Activated naive CD8-positive, alpha-beta T cell treated with anti-CD3 and anti-CD28 coated beads, Interleukin-2, amount 10 ng/mL, durations not matched to agents 7 days and 5 days (primary cell): Measurements from ENCODE around the gene STK26. TPM values are rescaled to one million over a fixed set of nuclear protein-coding genes. Genes with fewer than 3 reads are reported as not detected.
"Not testable (repeated sequence)": the region's sequence is repeated elsewhere in the genome, so short reads cannot be mapped to it uniquely, and the experiment has no call there.

ENCODE experiments used
- ATAC-seq: fragments of 150-1000 bp; cut with Tn5 transposase; one replicate; pipeline ENCODE4 v1.10.0; 2021; ENCODE audit warnings: low read depth, moderate library complexity
- POLR2A ChIA-PET: fragments of 350-600 bp; sonication (Branson Sonifier 250); formaldehyde crosslinking; loops from one replicate; lab custom pipeline; 2021; ENCODE audit warnings: antibody characterized with exemption; lab: Charles Lee
- DNase-seq: peaks from one replicate; pipeline ENCODE4 v3.0.0; 2021
- H3K27ac Mint-ChIP-seq: one replicate; pipeline ENCODE4 v1.8.0; 2022; ENCODE audit warnings: mild to moderate bottlenecking, mixed read lengths
- H3K27me3 Mint-ChIP-seq: one replicate; pipeline ENCODE4 v1.8.0; 2022; ENCODE audit warnings: mild to moderate bottlenecking, moderate library complexity, mixed read lengths
- H3K36me3 Mint-ChIP-seq: one replicate; pipeline ENCODE4 v1.8.0; 2021; ENCODE audit warnings: mild to moderate bottlenecking, mixed read lengths
- H3K4me1 Mint-ChIP-seq: one replicate; pipeline ENCODE4 v1.8.0; 2021; ENCODE audit warnings: mixed read lengths
- H3K4me3 Mint-ChIP-seq: one replicate; pipeline ENCODE4 v1.8.0; 2022; ENCODE audit warnings: mild to moderate bottlenecking, moderate library complexity, mixed read lengths
- H3K9me3 Mint-ChIP-seq: one replicate; pipeline ENCODE4 v1.8.0; 2021; ENCODE audit warnings: mixed read lengths
- total RNA-seq, 2 experiments: library from RNA; stranded (reverse); gene quantifications; one replicate each; pipeline ENCODE4 v1.2.3, GENCODE V29; 2021

The STK26 gene
- total RNA-seq: 10 to 100 TPM; 52.7 to 54.0 TPM

DNA sequence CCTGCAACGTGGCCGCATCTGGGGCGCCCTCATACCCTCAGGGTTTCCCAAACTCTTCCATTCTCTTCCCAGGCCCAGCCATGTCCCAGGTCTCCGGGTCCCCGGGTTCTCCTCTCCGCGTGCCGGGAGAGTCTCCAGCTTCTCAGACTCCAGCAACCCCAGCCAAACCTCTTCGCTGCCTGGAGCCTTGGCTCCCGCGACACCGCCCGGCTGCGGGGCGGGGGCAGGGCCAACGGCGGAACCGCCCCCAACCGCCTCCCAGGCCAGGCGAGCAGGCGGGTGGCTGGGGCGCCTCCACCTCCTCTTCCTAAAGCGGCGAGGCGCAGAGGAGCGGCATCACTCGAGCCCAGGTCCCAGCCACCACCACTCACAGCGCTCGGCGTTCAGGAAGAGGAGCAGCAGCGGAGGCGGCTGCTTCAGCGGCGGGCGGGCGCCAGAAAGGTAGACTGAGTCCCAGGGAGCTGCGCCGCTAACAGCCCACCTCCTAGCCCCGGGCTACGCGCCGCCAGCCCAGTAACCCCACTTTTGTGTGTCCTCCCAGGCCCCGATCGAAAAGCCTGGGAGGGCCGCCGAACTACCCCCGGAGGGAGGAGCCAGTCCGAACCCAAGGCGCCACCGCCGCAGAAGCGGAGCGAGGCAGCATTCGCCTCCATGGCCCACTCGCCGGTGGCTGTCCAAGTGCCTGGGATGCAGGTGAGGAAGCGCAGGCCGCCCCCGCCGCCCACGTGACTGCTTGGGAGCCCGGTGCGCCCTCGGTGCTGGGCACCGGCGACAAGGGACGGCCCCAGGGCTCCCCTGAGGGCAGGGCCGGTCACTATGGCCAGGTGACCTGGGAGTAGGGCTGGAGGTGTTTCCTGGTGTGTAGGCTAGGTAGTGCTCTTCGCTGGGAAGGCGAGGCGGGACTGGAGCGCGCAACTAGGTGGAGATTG, at the start of gene STK26:
Gene STK26, plus strand, starts transcription at position 336 of the 929 bp plus-strand sequence. Its CDS starts 316 bp downstream, at position 652.
- POLR2A ChIA-PET: interaction anchor here (0.8 to 2.9 kb wide), 11 partner anchors 9 to 465 kb away, joined by 3 to 22 read pairs (median 3); partner anchors contain the start of gene RAP2C
- no peaks in the 10 kb centered on the region for H3K9me3 Mint-ChIP-seq
- H3K27me3 Mint-ChIP-seq: no peaks in the 10 kb centered on the region
- H3K4me1 Mint-ChIP-seq: peaks cover 20% of the 10 kb centered on the region
- peak within 1 kb of the TSS; percentile 95 for H3K27ac Mint-ChIP-seq
- peak within 1 kb of the TSS; percentile 95 for H3K4me3 Mint-ChIP-seq
- peak; percentile 91 for ATAC-seq
- DNase-seq: peak; percentile 84
- H3K36me3 Mint-ChIP-seq: peaks cover 8% of the 10 kb centered on the region

DNA sequence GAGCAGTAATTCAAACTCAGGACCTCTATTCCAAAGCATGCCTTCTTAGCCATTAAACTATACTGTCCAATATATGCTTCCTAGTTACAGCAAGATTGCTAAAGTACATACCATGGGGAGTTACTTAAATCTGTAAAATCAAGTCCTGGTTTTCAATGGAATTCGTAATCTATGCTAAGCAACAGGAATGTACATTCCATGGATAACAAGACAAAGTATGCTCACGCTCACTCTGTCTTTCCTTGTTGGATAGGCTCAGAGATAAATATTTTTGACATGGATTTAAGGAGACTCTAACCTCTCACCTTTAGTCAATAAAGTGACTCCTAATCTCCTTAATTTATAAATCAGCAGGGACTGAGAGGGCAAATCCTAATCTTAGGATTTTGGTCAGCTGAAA, 47.3 kb upstream of the STK26 start:
- ATAC-seq (no peak), DNase-seq (no peak)
- Mint-ChIP-seq H3K4me1 (no peaks in the 10 kb centered on the region), H3K27ac (no peak overlapping the region), H3K27me3 (no peaks in the 10 kb centered on the region), H3K4me3 (no peak overlapping the region), H3K36me3 (no peaks in the 10 kb centered on the region), H3K9me3 (peaks cover 2% of the 10 kb centered on the region)
- POLR2A ChIA-PET: no interaction called here

DNA sequence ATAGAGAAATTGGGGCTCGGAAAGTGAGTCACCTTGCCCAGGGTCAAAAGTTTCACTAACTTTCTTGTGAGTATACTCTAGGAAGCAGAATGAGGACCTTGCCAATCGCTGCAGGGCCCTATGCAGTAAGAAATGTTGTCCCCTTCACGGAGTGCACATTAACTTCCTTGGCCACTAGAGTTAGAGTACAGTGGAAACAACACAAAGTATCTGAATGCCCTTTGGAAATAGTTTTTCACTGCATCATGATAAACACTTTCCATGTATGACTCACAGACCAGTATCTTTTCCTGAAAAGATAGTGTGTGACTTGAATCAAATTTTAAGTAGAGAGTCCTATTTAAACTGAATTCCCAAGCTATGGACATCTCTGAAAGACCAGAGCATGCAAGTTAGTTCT, 45.5 kb upstream of the STK26 start:
- no peak for ATAC-seq
- no peak overlapping the region for H3K4me3 Mint-ChIP-seq
- H3K27me3 Mint-ChIP-seq: no peaks in the 10 kb centered on the region
- no peak for DNase-seq
- no peaks in the 10 kb centered on the region for H3K36me3 Mint-ChIP-seq
- H3K9me3 Mint-ChIP-seq: peaks cover 2% of the 10 kb centered on the region
- H3K4me1 Mint-ChIP-seq: no peaks in the 10 kb centered on the region
- no peak overlapping the region for H3K27ac Mint-ChIP-seq
- POLR2A ChIA-PET: no interaction called here

DNA sequence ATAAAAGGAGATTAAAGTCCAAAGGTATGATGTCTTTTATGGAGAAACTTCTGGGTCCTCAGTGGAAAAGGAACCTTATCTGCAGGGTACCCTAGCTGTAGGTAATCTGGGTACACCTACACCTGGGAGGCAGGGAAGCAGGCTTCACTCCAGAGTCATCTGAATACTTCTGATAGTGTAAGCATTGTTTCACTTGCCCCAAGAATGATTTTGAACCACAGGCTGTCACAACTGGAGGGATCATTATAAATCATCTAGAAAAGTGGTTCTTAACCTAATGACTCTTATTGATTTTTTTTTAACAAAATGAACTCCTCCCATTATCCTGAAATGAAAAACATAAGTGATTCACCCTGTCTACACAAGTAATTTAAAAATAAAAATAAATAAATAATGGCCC, 44.0 kb upstream of the STK26 start:
- ATAC-seq (no peak), DNase-seq (no peak)
- POLR2A ChIA-PET: no interaction called here
- H3K27ac Mint-ChIP-seq: no peak overlapping the region
- H3K27me3 Mint-ChIP-seq: no peaks in the 10 kb centered on the region
- H3K4me1 Mint-ChIP-seq: no peaks in the 10 kb centered on the region
- no peaks in the 10 kb centered on the region for H3K36me3 Mint-ChIP-seq
- peaks cover 2% of the 10 kb centered on the region for H3K9me3 Mint-ChIP-seq
- H3K4me3 Mint-ChIP-seq: no peak overlapping the region

DNA sequence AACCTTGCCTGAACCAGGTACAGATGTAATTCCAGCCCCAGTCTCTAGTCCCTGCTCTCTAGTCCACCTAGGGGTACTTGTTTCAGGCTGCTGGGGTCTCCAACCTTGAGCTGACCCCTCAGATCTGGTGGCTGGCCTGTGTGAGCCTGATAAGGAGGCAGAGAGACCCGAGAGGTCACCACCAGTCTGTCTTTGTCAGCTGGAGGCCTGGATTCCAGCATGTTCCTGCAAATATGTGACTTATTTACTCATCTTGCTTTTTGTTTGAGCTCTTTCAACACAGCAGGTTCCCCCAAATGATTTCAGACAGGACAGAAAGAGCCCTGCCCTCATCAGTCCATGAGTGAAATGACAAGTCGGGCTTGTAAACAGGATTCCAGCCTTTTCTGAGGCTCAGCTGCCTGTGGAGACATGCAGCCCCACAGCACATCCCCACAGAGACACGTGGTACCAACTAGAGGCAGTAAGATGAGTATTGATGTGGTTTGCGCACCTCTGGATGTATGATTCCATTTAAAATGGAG, 37.5 kb upstream of the STK26 start:
- POLR2A ChIA-PET: interaction anchor here (1.0 to 3.3 kb wide), 2 partner anchors 38 to 495 kb away, joined by 3 to 22 read pairs; partner anchors contain the start of gene STK26

DNA sequence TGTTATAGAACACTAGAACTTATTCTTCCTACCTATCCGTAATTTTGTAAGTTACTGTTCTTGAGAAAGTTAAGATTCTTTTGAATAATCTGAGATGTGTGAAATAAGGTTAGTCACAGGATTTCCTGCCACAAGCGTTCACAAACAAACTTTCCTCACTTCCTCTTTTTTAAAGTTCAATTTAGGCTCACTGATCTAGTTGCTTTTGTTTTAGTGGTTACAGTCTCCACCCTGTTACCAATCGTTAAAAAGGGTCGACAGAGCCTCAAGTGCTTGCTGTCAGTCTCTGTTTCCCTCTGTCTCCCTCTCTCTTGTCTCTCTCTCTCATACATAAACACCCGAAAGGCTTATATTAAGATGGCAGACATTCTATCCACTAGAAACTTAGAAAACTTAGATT, 35.9 kb upstream of the STK26 start:
- Mint-ChIP-seq H3K36me3 (peaks cover 6% of the 10 kb centered on the region), H3K4me1 (peaks cover 23% of the 10 kb centered on the region), H3K4me3 (peak overlapping the region; percentile 79), H3K27me3 (no peaks in the 10 kb centered on the region), H3K9me3 (peaks cover 2% of the 10 kb centered on the region), H3K27ac (peak overlapping the region; percentile 98)
- POLR2A ChIA-PET: interaction anchor here (3.3 kb wide), 1 partner anchor 36 kb away, joined by 22 read pairs; the partner anchor contains the start of gene STK26
- DNase-seq (no peak), ATAC-seq (peak; percentile 95)

More for the DNA sequence above, 37.5 kb upstream of the STK26 start:
- H3K27ac Mint-ChIP-seq: peak overlapping the region; percentile 83
- peaks cover 23% of the 10 kb centered on the region for H3K4me1 Mint-ChIP-seq
- no peak overlapping the region for H3K4me3 Mint-ChIP-seq
- ATAC-seq: peak; percentile 38
- DNase-seq: no peak
- H3K9me3 Mint-ChIP-seq: peaks cover 1% of the 10 kb centered on the region
- no peaks in the 10 kb centered on the region for H3K27me3 Mint-ChIP-seq
- peaks cover 6% of the 10 kb centered on the region for H3K36me3 Mint-ChIP-seq

DNA sequence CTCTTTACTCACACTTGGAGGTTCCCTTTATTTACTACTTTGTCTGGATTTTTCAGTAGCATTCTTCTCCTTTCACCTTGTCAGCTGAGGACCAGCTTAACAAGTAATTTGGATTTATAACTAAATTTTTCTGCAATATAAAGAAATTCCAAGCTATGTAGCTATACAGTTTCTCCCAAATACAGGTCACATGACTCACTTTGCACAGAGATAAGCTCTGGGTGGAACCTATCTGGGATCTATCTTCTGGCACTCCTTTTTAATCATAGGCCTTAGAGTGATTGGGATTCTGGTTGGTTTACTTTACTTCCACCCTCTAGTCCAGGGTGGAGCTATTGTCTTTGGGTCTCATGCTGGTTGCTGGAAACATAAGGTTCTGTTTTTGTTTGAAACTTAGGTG, 34.9 kb upstream of the STK26 start:
- H3K27me3 Mint-ChIP-seq: no peaks in the 10 kb centered on the region
- H3K36me3 Mint-ChIP-seq: peaks cover 6% of the 10 kb centered on the region
- peaks cover 23% of the 10 kb centered on the region for H3K4me1 Mint-ChIP-seq
- ATAC-seq: no peak
- no peak overlapping the region for H3K4me3 Mint-ChIP-seq
- peaks cover 2% of the 10 kb centered on the region for H3K9me3 Mint-ChIP-seq
- H3K27ac Mint-ChIP-seq: no peak overlapping the region
- POLR2A ChIA-PET: interaction anchor here (3.3 kb wide), 1 partner anchor 35 kb away, joined by 22 read pairs; the partner anchor contains the start of gene STK26
- no peak for DNase-seq

DNA sequence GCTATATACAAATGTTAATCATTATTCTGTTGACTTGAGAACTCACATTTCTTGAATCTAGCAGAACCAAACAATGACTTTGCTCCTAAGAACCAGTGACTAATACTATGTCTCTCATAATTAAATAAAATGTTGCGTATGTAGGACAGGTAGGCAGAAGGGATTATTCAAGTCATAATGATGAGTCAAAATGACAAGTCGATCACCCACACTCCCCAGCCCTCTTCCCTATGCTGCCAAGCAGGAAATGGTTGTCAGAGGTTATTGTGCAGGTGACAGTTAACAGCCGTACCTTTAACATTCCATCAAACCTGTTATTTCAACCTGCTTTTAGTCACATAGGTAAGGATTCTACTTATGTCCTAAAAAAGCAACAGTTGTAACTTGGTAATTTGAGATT, 22.0 kb upstream of the STK26 start:
- ATAC-seq: peak; percentile 50
- no peaks in the 10 kb centered on the region for H3K36me3 Mint-ChIP-seq
- peaks cover 3% of the 10 kb centered on the region for H3K9me3 Mint-ChIP-seq
- H3K27me3 Mint-ChIP-seq: no peaks in the 10 kb centered on the region
- no peak overlapping the region for H3K27ac Mint-ChIP-seq
- no peak overlapping the region for H3K4me3 Mint-ChIP-seq
- POLR2A ChIA-PET: no interaction called here
- no peak for DNase-seq
- H3K4me1 Mint-ChIP-seq: peaks cover 9% of the 10 kb centered on the region

DNA sequence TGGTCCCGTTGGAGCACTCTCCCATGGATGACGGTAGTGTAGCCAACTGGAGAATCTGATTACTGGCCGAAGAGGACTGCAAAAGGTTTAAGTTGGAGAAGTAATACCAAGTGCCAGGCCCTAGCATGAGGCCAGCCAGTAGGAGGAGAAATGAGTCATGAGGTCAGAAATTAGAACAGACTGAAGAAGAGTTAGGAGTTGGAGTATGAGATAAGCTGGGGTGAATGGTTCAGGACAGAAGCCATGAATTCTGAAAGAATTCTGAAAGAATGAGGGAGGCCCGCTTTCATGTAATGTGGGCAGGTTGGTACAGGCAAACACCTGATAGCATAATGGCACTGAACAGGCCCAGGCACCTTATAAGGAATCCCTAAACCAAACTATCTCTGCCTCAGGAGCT, 18.4 kb upstream of the STK26 start:
- POLR2A ChIA-PET: no interaction called here
- H3K4me3 Mint-ChIP-seq: no peak overlapping the region
- peaks cover 11% of the 10 kb centered on the region for H3K4me1 Mint-ChIP-seq
- DNase-seq (no peak), ATAC-seq (no peak)
- no peaks in the 10 kb centered on the region for H3K27me3 Mint-ChIP-seq
- no peak overlapping the region for H3K27ac Mint-ChIP-seq
- H3K36me3 Mint-ChIP-seq: peaks cover 2% of the 10 kb centered on the region
- peaks cover 3% of the 10 kb centered on the region for H3K9me3 Mint-ChIP-seq

DNA sequence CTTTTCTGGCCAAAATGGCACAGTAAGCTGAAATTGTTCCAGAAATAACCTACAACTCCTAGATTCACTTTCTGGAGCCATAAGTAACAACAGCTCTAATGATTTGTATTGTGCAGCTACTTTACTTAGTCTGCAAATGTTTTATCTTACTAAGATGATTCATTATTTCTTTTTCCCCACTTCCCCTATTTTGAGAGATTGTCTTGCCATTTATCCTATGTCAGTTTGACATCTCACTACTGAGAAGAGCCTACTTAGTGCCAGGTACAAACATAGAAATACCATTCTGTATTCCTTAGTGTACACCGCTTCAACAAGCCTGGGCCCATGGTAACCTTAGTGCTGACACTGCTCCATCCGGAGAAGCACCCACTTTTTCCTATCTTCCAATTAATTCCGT, 13.8 kb upstream of the STK26 start:
- H3K4me1 Mint-ChIP-seq: peaks cover 4% of the 10 kb centered on the region
- H3K9me3 Mint-ChIP-seq: no peaks in the 10 kb centered on the region
- no peak overlapping the region for H3K4me3 Mint-ChIP-seq
- DNase-seq (no peak), ATAC-seq (no peak)
- no peaks in the 10 kb centered on the region for H3K27me3 Mint-ChIP-seq
- H3K27ac Mint-ChIP-seq: no peak overlapping the region
- POLR2A ChIA-PET: no interaction called here
- H3K36me3 Mint-ChIP-seq: peaks cover 3% of the 10 kb centered on the region

DNA sequence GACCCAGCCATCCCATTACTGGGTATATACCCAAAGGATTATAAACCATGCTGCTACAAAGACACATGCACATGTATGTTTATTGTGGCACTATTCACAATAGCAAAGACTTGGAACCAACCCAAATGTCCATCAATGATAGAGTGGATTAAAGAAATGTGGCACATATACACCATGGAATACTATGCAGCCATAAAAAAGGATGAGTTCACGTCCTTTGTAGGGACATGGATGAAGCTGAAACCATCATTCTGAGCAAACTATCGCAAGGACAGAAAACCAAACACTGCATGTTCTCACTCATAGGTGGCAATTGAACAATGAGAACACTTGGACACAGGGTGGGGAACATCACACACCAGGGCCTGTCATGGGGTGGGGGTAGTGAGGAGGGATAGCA, 12.9 kb upstream of the STK26 start:
- H3K4me1 Mint-ChIP-seq, H3K27ac Mint-ChIP-seq, H3K4me3 Mint-ChIP-seq, ATAC-seq, H3K27me3 Mint-ChIP-seq, H3K36me3 Mint-ChIP-seq, H3K9me3 Mint-ChIP-seq, DNase-seq, POLR2A ChIA-PET: not testable (repeated sequence)

DNA sequence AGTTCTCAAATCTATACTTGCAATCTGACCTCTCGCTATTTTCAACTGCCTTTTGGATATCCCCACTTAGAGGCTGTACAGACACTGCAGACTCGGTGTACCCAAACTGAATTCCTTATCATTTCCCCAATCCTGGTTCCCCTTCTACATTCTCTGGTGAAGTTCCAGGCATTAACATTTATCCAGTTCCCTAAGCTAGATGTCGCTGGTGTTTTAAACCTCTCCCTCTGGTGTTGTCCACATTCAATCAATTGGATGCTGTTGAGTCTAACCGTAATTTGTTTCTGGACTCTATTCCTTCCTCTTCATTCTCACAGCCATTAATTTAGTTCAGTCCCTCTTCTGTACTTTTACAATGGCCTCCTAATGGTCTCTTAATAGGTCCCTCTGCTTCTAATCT, 7.2 kb upstream of the STK26 start:
- Mint-ChIP-seq H3K4me3 (no peak overlapping the region), H3K36me3 (peaks cover 2% of the 10 kb centered on the region), H3K27me3 (no peaks in the 10 kb centered on the region), H3K9me3 (no peaks in the 10 kb centered on the region), H3K27ac (no peak overlapping the region), H3K4me1 (peaks cover 13% of the 10 kb centered on the region)
- ATAC-seq (no peak), DNase-seq (no peak)
- POLR2A ChIA-PET: no interaction called here

DNA sequence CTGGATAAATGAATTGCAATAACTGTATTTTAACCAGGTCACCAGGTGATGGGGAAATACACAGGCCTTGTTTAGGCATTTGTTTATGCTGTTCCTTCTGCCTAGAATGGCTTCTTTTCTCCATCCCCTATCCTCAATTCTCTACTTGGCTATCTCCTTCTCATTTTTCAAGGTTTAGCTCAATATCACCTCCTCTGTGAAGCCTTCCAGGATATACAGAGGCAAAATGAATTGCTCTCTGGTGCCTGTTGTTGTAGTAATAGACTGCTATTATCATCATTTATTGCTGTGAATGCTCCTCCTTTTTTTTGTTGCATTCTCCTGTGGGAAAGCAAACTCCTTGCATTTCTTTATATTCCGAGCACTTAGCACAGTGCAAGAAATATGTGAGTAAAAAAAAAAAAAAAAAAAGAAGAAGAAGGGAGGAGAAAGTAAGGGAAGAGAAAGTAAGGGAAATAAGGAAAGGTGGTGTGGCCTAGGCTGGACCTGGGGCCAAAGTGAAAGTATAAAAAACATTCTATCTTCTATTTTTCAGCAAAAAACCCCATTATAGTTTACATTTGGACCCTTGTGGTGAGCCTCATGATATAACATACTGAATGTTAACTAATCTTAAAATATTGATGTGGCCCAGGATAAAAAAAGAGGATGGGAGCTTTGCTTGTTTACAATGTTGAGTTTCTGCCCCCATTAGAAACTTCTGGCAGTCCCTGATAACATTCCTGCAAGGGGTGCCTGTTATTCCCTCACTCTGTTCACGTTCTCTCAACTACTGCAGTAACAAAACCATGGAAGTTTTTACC, 6.3 kb upstream of the STK26 start:
- Mint-ChIP-seq H3K4me3 (peak overlapping the region; percentile 49), H3K9me3 (no peaks in the 10 kb centered on the region), H3K4me1 (peaks cover 17% of the 10 kb centered on the region), H3K36me3 (peaks cover 2% of the 10 kb centered on the region), H3K27me3 (no peaks in the 10 kb centered on the region), H3K27ac (peak overlapping the region; percentile 81)
- DNase-seq: no peak
- POLR2A ChIA-PET: interaction anchor here (0.7 kb wide), 1 partner anchor 200 kb away, joined by 3 read pairs; no protein-coding TSS in a partner anchor
- ATAC-seq: no peak
